ENCODE measurements around the gene RNF224. TPM values are rescaled to one million over a fixed set of nuclear protein-coding genes. Genes with fewer than 3 reads are reported as not detected.

RNF224 gene
- total and polyA plus RNA-seq, 2 of the 13 experiments (the other 11 are each of a cell fraction or from before 2014, with no cell fraction given), result 0.09 TPM; not detected in 1

DNA sequence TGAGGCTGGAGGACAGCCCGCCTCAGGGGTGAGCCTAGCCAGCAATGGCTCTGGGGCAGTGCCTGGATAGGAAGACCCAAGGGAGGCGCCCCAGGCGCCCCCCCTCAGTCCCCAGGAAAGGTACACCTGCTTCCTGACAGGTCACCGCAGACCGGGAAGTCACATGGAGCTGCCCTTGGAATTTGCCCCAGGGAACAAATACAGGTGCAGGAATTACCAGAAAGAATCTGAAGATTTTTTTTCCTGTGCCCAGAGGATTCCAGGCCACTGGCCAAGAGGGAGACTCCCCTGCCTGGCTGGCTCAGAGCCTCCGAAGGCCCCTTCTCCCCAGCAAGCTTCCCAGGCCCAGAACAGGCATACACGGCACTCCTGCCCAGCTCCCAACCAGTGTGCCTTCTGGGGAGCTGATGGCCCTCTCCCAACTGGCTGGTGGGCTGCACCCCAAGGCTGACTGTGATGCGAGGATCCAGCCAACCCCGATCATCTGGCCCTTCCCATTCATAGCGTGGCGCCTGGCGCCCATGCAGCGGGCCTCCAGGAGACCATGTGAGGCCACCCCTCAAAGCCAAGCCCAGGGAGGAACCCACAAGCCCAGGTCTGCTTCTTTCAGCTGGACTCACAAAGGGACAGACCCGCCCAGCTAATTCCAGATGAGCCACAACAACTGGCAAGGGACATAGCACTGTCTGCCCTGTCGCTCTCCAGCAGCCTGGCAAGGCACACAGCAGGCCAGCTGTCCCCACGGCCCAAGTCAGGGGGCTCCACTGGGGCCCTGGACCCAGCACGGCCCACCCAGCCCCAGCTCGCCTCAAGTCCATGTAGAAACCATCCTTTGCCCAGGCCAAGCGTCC lies 29.0 kb upstream of the RNF224 start:
- ATAC-seq, result no peak; the same call in 2 of the 3 replicates
- H3K4me3 ChIP-seq (replicated peaks in 1 of 3; ENCODE audit: insufficient read depth in 1 of 3, low read depth in 2 of 3, low read length in 3 of 3), result peak overlapping the region; percentile 71 to 75 (median 72)
- no peak for DNase-seq (ENCODE audit: low spot score)
- TF ChIP-seq CREB1 (IDR thresholded peaks at IDR 0.05) (no peak), CREB1 (CRISPR knock-in tag; IDR thresholded peaks at IDR 0.05) (no peak), ZBTB8A (CRISPR knock-in tag; IDR thresholded peaks at IDR 0.05; ENCODE audit: borderline replicate concordance, low read depth) (no peak), ZNF354B (CRISPR knock-in tag; IDR thresholded peaks at IDR 0.05) (no peak), MATR3 (CRISPR knock-in tag; IDR thresholded peaks at IDR 0.05) (no peak), NFRKB (IDR thresholded peaks at IDR 0.05) (no peak), ZNF292 (CRISPR knock-in tag; IDR thresholded peaks at IDR 0.05; ENCODE audit: borderline replicate concordance, low read depth) (0 out of 2 replicates have a peak, but pooled peaks have one; percentile 24), PCBP1 (IDR thresholded peaks at IDR 0.05; ENCODE audit: borderline replicate concordance, low read depth, low read length) (no peak)
- TF ChIP-seq, protein P1, sequence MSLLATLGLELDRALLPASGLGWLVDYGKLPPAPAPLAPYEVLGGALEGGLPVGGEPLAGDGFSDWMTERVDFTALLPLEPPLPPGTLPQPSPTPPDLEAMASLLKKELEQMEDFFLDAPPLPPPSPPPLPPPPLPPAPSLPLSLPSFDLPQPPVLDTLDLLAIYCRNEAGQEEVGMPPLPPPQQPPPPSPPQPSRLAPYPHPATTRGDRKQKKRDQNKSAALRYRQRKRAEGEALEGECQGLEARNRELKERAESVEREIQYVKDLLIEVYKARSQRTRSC (CRISPR knock-in tag; IDR thresholded peaks at IDR 0.05; ENCODE audit: low read depth), result no peak
- TF ChIP-seq, protein P2, sequence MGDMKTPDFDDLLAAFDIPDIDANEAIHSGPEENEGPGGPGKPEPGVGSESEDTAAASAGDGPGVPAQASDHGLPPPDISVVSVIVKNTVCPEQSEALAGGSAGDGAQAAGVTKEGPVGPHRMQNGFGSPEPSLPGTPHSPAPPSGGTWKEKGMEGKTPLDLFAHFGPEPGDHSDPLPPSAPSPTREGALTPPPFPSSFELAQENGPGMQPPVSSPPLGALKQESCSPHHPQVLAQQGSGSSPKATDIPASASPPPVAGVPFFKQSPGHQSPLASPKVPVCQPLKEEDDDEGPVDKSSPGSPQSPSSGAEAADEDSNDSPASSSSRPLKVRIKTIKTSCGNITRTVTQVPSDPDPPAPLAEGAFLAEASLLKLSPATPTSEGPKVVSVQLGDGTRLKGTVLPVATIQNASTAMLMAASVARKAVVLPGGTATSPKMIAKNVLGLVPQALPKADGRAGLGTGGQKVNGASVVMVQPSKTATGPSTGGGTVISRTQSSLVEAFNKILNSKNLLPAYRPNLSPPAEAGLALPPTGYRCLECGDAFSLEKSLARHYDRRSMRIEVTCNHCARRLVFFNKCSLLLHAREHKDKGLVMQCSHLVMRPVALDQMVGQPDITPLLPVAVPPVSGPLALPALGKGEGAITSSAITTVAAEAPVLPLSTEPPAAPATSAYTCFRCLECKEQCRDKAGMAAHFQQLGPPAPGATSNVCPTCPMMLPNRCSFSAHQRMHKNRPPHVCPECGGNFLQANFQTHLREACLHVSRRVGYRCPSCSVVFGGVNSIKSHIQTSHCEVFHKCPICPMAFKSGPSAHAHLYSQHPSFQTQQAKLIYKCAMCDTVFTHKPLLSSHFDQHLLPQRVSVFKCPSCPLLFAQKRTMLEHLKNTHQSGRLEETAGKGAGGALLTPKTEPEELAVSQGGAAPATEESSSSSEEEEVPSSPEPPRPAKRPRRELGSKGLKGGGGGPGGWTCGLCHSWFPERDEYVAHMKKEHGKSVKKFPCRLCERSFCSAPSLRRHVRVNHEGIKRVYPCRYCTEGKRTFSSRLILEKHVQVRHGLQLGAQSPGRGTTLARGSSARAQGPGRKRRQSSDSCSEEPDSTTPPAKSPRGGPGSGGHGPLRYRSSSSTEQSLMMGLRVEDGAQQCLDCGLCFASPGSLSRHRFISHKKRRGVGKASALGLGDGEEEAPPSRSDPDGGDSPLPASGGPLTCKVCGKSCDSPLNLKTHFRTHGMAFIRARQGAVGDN (CRISPR knock-in tag; IDR thresholded peaks at IDR 0.05), result peak; percentile 46
- TF ChIP-seq, protein P3, sequence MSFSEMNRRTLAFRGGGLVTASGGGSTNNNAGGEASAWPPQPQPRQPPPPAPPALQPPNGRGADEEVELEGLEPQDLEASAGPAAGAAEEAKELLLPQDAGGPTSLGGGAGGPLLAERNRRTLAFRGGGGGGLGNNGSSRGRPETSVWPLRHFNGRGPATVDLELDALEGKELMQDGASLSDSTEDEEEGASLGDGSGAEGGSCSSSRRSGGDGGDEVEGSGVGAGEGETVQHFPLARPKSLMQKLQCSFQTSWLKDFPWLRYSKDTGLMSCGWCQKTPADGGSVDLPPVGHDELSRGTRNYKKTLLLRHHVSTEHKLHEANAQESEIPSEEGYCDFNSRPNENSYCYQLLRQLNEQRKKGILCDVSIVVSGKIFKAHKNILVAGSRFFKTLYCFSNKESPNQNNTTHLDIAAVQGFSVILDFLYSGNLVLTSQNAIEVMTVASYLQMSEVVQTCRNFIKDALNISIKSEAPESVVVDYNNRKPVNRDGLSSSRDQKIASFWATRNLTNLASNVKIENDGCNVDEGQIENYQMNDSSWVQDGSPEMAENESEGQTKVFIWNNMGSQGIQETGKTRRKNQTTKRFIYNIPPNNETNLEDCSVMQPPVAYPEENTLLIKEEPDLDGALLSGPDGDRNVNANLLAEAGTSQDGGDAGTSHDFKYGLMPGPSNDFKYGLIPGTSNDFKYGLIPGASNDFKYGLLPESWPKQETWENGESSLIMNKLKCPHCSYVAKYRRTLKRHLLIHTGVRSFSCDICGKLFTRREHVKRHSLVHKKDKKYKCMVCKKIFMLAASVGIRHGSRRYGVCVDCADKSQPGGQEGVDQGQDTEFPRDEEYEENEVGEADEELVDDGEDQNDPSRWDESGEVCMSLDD (CRISPR knock-in tag; IDR thresholded peaks at IDR 0.05; ENCODE audit: borderline replicate concordance), result no peak
- TF ChIP-seq, protein P4, sequence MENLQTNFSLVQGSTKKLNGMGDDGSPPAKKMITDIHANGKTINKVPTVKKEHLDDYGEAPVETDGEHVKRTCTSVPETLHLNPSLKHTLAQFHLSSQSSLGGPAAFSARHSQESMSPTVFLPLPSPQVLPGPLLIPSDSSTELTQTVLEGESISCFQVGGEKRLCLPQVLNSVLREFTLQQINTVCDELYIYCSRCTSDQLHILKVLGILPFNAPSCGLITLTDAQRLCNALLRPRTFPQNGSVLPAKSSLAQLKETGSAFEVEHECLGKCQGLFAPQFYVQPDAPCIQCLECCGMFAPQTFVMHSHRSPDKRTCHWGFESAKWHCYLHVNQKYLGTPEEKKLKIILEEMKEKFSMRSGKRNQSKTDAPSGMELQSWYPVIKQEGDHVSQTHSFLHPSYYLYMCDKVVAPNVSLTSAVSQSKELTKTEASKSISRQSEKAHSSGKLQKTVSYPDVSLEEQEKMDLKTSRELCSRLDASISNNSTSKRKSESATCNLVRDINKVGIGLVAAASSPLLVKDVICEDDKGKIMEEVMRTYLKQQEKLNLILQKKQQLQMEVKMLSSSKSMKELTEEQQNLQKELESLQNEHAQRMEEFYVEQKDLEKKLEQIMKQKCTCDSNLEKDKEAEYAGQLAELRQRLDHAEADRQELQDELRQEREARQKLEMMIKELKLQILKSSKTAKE (CRISPR knock-in tag; IDR thresholded peaks at IDR 0.05; ENCODE audit: borderline replicate concordance), result no peak

More for the DNA sequence above, 29.0 kb upstream of the RNF224 start:
- peak overlapping the region; percentile 73 for H3K9ac ChIP-seq (ENCODE audit: insufficient read depth, low read depth, low read length)
- peaks cover 57% of the 10 kb centered on the region for H3K79me2 ChIP-seq (ENCODE audit: insufficient read depth, low read length)
- no peaks in the 10 kb centered on the region; a peak in 1 of 5 replicates for H3K36me3 ChIP-seq (replicated peaks in 1 of 2; ENCODE audit: control insufficient read depth in 1 of 2, insufficient read depth in 2 of 2, low read length in 2 of 2)
- H3K4me1 ChIP-seq (ENCODE audit: insufficient read depth, low read length), result peaks cover 68% of the 10 kb centered on the region
- ChIA-PET CTCF (ENCODE audit: low intra/inter-chr PET ratio, low total read pairs) (no interaction called here), POLR2A (interaction anchor here (0.8 to 3.0 kb wide), 11 partner anchors 9 to 80 kb away, joined by 3 to 47 read pairs (median 7); partner anchors contain the start of genes ANAPC2, RNF208, SSNA1 and TUBB4B)
- no peak overlapping the region for H2AFZ ChIP-seq (ENCODE audit: low read length)
- FAIRE-seq, result no peak
- WGBS (ENCODE audit: low lambda C conversion rate), result 10% methylated on average over 4 of the region's 19 CpGs
- peak overlapping the region; percentile 47 for H3K27ac ChIP-seq (ENCODE audit: extremely low read length, insufficient read depth, low read length)
- intact Hi-C loops (cut with micrococcal nuclease; ENCODE audit: unreplicated experiment) (no loop called here), in situ Hi-C loops (cut with HindIII; ENCODE audit: extremely low pct_ligation_motif_present, low pct_unique_long_range_greater_than_20kb) (no loop called here)
- H3K27me3 ChIP-seq (ENCODE audit: control insufficient read depth in 1 of 2, insufficient read depth in 2 of 2, low read length in 2 of 2), result no peaks in the 10 kb centered on the region
- H3K9me3 ChIP-seq (ENCODE audit: low read length), result no peaks in the 10 kb centered on the region
- no peaks in the 10 kb centered on the region; the same call in 1 of the 2 replicates for H4K20me1 ChIP-seq (ENCODE audit: insufficient read depth, low read length)
- H3K4me2 ChIP-seq (ENCODE audit: low read depth, low read length), result peak overlapping the region; percentile 90
- no TSS peak for BruUV-seq (replicated peaks)
